Measurements from ENCODE around the gene RPH3AL. TPM values are rescaled to one million over a fixed set of nuclear protein-coding genes. Genes with fewer than 3 reads are reported as not detected.

The RPH3AL gene
- total RNA-seq, 1 experiment from 2014 or later = 3.0 TPM

DNA sequence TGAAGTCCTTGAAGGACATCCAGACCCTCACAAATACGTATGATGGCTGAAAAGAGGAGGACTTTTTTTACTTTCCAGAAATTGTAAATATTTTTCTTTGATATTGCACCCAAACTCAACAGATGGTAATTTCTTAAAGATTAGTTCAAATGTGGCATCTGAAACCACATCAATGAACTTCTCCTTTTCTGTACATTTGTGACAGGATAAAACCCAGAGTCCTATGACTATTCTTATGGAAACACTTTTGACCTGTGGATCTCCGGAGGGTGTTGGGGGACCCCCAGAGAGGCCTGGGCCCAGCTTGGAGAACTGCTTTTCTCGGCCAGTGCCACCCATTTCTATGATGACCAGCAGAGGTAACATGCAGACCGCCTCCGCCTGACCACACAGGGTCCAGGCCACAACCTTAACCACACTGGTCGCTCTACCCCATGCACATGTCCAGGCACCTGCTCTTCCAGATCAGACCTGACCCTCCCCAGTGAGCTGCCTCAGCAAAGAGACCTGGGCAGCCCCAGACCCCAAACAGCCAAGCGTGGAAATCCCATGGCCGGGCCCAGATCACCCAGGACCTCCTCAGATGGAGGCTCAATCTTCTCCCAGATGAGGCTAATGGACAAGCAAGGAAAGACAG is 22.7 kb downstream of the RPH3AL start:
- Histone ChIP-seq H2BK12ac (ENCODE audit: insufficient read length, low read depth, low read length) (no peak overlapping the region), H2AK5ac (ENCODE audit: insufficient read length, low read length) (no peak overlapping the region), H3K4me2 (ENCODE audit: insufficient read depth, insufficient read length, low read length) (no peak overlapping the region), H2AFZ (ENCODE audit: low read length) (no peak overlapping the region), H3K79me2 (ENCODE audit: insufficient read depth, low read length) (no peaks in the 10 kb centered on the region), H2BK15ac (ENCODE audit: low read depth, low read length) (no peak overlapping the region), H3K27me3 (ENCODE audit: insufficient read depth, low read length) (peaks cover 2% of the 10 kb centered on the region; the same call in 1 of the 2 replicates), H4K91ac (ENCODE audit: insufficient read length, low read depth, low read length) (no peak overlapping the region), H3K23me2 (ENCODE audit: insufficient read length, low read depth, low read length, poor library complexity, severe bottlenecking) (no peaks in the 10 kb centered on the region), H3K9ac (ENCODE audit: extremely low read depth, insufficient read length, low read length) (no peak overlapping the region), H3K14ac (ENCODE audit: insufficient read depth, low read length) (no peak overlapping the region), H4K8ac (replicated peaks; ENCODE audit: insufficient read length, low read depth, low read length) (no peak overlapping the region), H4K20me1 (ENCODE audit: control insufficient read depth, insufficient read depth, insufficient read length) (no peaks in the 10 kb centered on the region), H3K56ac (ENCODE audit: insufficient read length, low read depth, low read length) (no peak overlapping the region), H3K18ac (ENCODE audit: insufficient read length, low read depth, low read length) (no peak overlapping the region), H3K4ac (ENCODE audit: low read depth, low read length) (no peak overlapping the region), H4K5ac (ENCODE audit: insufficient read length, low read depth, low read length) (no peak overlapping the region), H3K4me1 (ENCODE audit: insufficient read depth, low read length) (no peaks in the 10 kb centered on the region), H2BK5ac (ENCODE audit: insufficient read length, low read length) (no peak overlapping the region), H3T11ph (ENCODE audit: low read length) (no peak overlapping the region), H2BK120ac (ENCODE audit: low read depth, low read length, poor library complexity, severe bottlenecking) (no peak overlapping the region), H3K9me3 (ENCODE audit: control insufficient read depth, low read depth, low read length) (no peaks in the 10 kb centered on the region), H3K27ac (ENCODE audit: insufficient read length, low read depth, low read length) (no peak overlapping the region), H2BK20ac (ENCODE audit: low read depth, low read length, poor library complexity, severe bottlenecking) (no peak overlapping the region), H3K23ac (ENCODE audit: insufficient read length, low read depth, low read length) (no peak overlapping the region), H3K79me1 (ENCODE audit: insufficient read depth, low read depth, low read length, poor library complexity, severe bottlenecking) (no peaks in the 10 kb centered on the region)
- Mint-ChIP-seq H3K27me3 (ENCODE audit: low read depth) (peaks cover 7% of the 10 kb centered on the region), H3K27ac (no peak overlapping the region; a peak in 1 of 7 replicates), H3K4me1 (peaks cover 16 to 17% of the 10 kb centered on the region in 2 experiments), H3K9me3 (no peaks in the 10 kb centered on the region), H3K4me3 (no peak overlapping the region), H3K36me3 (ENCODE audit: insufficient read depth in 1 of 3, low read depth in 3 of 3) (no peaks in the 10 kb centered on the region; a peak in 1 of 7 replicates)
- no peak for DNase-seq
- TF ChIP-seq, protein P1, sequence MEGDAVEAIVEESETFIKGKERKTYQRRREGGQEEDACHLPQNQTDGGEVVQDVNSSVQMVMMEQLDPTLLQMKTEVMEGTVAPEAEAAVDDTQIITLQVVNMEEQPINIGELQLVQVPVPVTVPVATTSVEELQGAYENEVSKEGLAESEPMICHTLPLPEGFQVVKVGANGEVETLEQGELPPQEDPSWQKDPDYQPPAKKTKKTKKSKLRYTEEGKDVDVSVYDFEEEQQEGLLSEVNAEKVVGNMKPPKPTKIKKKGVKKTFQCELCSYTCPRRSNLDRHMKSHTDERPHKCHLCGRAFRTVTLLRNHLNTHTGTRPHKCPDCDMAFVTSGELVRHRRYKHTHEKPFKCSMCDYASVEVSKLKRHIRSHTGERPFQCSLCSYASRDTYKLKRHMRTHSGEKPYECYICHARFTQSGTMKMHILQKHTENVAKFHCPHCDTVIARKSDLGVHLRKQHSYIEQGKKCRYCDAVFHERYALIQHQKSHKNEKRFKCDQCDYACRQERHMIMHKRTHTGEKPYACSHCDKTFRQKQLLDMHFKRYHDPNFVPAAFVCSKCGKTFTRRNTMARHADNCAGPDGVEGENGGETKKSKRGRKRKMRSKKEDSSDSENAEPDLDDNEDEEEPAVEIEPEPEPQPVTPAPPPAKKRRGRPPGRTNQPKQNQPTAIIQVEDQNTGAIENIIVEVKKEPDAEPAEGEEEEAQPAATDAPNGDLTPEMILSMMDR (conservative IDR thresholded peaks at IDR 0.05) = no peak
- WGBS (ENCODE audit: extremely low coverage, insufficient read length, low lambda C conversion rate) = no CpG with 5 or more reads among the region's 8 CpGs

All from H9 (cell line).